H9 (cell line): ENCODE data around the gene ZNF451. TPM values are rescaled to one million over a fixed set of nuclear protein-coding genes. Genes with fewer than 3 reads are reported as not detected.

Experiments
- DNase-seq: peaks from one replicate; pipeline ENCODE4 v3.0.0-alpha.2; 2017
- H2AFZ ChIP-seq: one replicate; pipeline ENCODE4 v1.6.1; 2013; ENCODE audit warnings: mild to moderate bottlenecking, low read length, control low read depth, moderate library complexity
- H2AK5ac ChIP-seq: 2 replicates; pipeline ENCODE4 v1.6.1; 2013; ENCODE audit warnings: low read length, control low read depth, mixed read lengths; ENCODE audit not compliant: insufficient read length
- H2BK120ac ChIP-seq: one replicate; pipeline ENCODE4 v1.6.1; 2013; ENCODE audit warnings: low read depth, mild to moderate bottlenecking, low read length, control low read depth, inconsistent platforms; ENCODE audit not compliant: poor library complexity, severe bottlenecking
- H2BK12ac ChIP-seq: 2 replicates; pipeline ENCODE4 v1.6.1; 2013; ENCODE audit warnings: low read length, control low read depth, mixed read lengths, low read depth; ENCODE audit not compliant: insufficient read length
- H2BK15ac ChIP-seq: 2 replicates; pipeline ENCODE4 v1.6.1; 2013; ENCODE audit warnings: low read depth, low read length, control low read depth
- H2BK20ac ChIP-seq: one replicate; pipeline ENCODE4 v1.6.1; 2013; ENCODE audit warnings: low read depth, mild to moderate bottlenecking, low read length, control low read depth, inconsistent platforms; ENCODE audit not compliant: poor library complexity, severe bottlenecking
- H2BK5ac ChIP-seq: 2 replicates; pipeline ENCODE4 v1.6.1; 2013; ENCODE audit warnings: low read length, control low read depth, mixed read lengths; ENCODE audit not compliant: insufficient read length
- H3K14ac ChIP-seq: 2 replicates; pipeline ENCODE4 v1.6.1; 2013; ENCODE audit warnings: low read length, control low read depth; ENCODE audit not compliant: insufficient read depth
- H3K18ac ChIP-seq: 2 replicates; pipeline ENCODE4 v1.6.1; 2013; ENCODE audit warnings: low read depth, mild to moderate bottlenecking, mixed read lengths, low read length, control low read depth; ENCODE audit not compliant: insufficient read length
- H3K23ac ChIP-seq: 2 replicates; pipeline ENCODE4 v1.6.1; 2013; ENCODE audit warnings: low read length, control low read depth, mixed read lengths, low read depth; ENCODE audit not compliant: insufficient read length
- H3K23me2 ChIP-seq: 2 replicates; pipeline ENCODE4 v1.6.1; 2013; ENCODE audit warnings: low read depth, mild to moderate bottlenecking, mixed read lengths, low read length, control low read depth; ENCODE audit not compliant: insufficient read length, poor library complexity, severe bottlenecking
- H3K27ac ChIP-seq: 2 replicates; pipeline ENCODE4 v1.5.1; 2013; ENCODE audit warnings: low read length, control low read depth, mixed read lengths, low read depth; ENCODE audit not compliant: insufficient read length
- H3K27me3 ChIP-seq: 2 replicates; pipeline ENCODE4 v1.6.1; 2013; ENCODE audit warnings: low read length, control low read depth, inconsistent platforms; ENCODE audit not compliant: insufficient read depth
- H3K4ac ChIP-seq: 2 replicates; pipeline ENCODE4 v1.6.1; 2013; ENCODE audit warnings: low read depth, mild to moderate bottlenecking, control low read depth, inconsistent platforms, low read length, moderate library complexity
- H3K4me1 ChIP-seq: 2 replicates; pipeline ENCODE4 v1.6.1; 2013; ENCODE audit warnings: low read length, control low read depth, inconsistent platforms; ENCODE audit not compliant: insufficient read depth
- H3K4me2 ChIP-seq: 2 replicates; pipeline ENCODE4 v1.6.1; 2013; ENCODE audit warnings: low read length, control low read depth, mixed read lengths; ENCODE audit not compliant: insufficient read length, insufficient read depth
- H3K56ac ChIP-seq: 2 replicates; pipeline ENCODE4 v1.6.1; 2013; ENCODE audit warnings: low read depth, mild to moderate bottlenecking, mixed read lengths, low read length, control low read depth; ENCODE audit not compliant: insufficient read length
- H3K79me1 ChIP-seq: 2 replicates; pipeline ENCODE4 v1.6.1; 2013; ENCODE audit warnings: low read depth, mild to moderate bottlenecking, moderate library complexity, low read length, control low read depth, inconsistent platforms; ENCODE audit not compliant: insufficient read depth, poor library complexity, severe bottlenecking
- H3K79me2 ChIP-seq: 2 replicates; pipeline ENCODE4 v1.6.1; 2013; ENCODE audit warnings: low read length, control low read depth, inconsistent platforms; ENCODE audit not compliant: insufficient read depth
- H3K9ac ChIP-seq: 2 replicates; pipeline ENCODE4 v1.6.1; 2013; ENCODE audit warnings: low read length, control low read depth, mixed read lengths; ENCODE audit not compliant: insufficient read length; ENCODE audit errors: extremely low read depth
- H3K9me3 ChIP-seq: one replicate; pipeline ENCODE4 v1.6.1; 2013; ENCODE audit warnings: low read depth, low read length, inconsistent platforms; ENCODE audit not compliant: control insufficient read depth
- H3T11ph ChIP-seq: one replicate; pipeline ENCODE4 v1.6.1; 2013; ENCODE audit warnings: mild to moderate bottlenecking, low read length, control low read depth, inconsistent platforms
- H4K20me1 ChIP-seq: one replicate; pipeline ENCODE4 v1.6.1; 2013; ENCODE audit not compliant: control insufficient read depth, insufficient read length, insufficient read depth
- H4K5ac ChIP-seq: 2 replicates; pipeline ENCODE4 v1.6.1; 2013; ENCODE audit warnings: low read depth, mild to moderate bottlenecking, mixed read lengths, low read length, control low read depth; ENCODE audit not compliant: insufficient read length
- H4K8ac ChIP-seq: replicated peaks from 2 replicates; pipeline ENCODE4 v1.6.1; 2013; ENCODE audit warnings: low read length, control low read depth, mixed read lengths, low read depth; ENCODE audit not compliant: insufficient read length
- H4K91ac ChIP-seq: 2 replicates; pipeline ENCODE4 v1.6.1; 2013; ENCODE audit warnings: low read depth, mild to moderate bottlenecking, moderate library complexity, mixed read lengths, low read length, control low read depth; ENCODE audit not compliant: insufficient read length
- H3K27ac Mint-ChIP-seq, 3 experiments: 2 replicates in 2 of 3; 3 replicates in 1 of 3; pipeline ENCODE4 v1.8.0; 2020 to 2021; ENCODE audit warnings: mixed read lengths in 3 of 3, mild to moderate bottlenecking in 1 of 3, moderate library complexity in 1 of 3
- H3K27me3 Mint-ChIP-seq: 2 replicates; pipeline ENCODE4 v1.8.0; 2021; ENCODE audit warnings: low read depth, mild to moderate bottlenecking, moderate library complexity, mixed read lengths
- H3K36me3 Mint-ChIP-seq, 3 experiments: 2 replicates in 2 of 3; 3 replicates in 1 of 3; pipeline ENCODE4 v1.8.0; 2020 to 2021; ENCODE audit warnings: low read depth in 3 of 3, mixed read lengths in 3 of 3; ENCODE audit not compliant: insufficient read depth in 1 of 3
- H3K4me1 Mint-ChIP-seq, 2 experiments: 2 replicates each; pipeline ENCODE4 v1.8.0; 2020; ENCODE audit warnings: mixed read lengths in 2 of 2
- H3K4me3 Mint-ChIP-seq, 2 experiments: 2 replicates in 1 of 2; 3 replicates in 1 of 2; pipeline ENCODE4 v1.8.0; 2020 to 2021; ENCODE audit warnings: mild to moderate bottlenecking in 2 of 2, mixed read lengths in 2 of 2, moderate library complexity in 1 of 2
- H3K9me3 Mint-ChIP-seq, 2 experiments: 2 replicates in 1 of 2; 3 replicates in 1 of 2; pipeline ENCODE4 v1.8.0; 2020; ENCODE audit warnings: mild to moderate bottlenecking in 2 of 2, mixed read lengths in 2 of 2, moderate library complexity in 1 of 2
- CTCF ChIP-seq: fragments of 200-600 bp; sonication (generic); conservative IDR thresholded peaks from 3 replicates; pipeline ENCODE4 v1.8.0; 2021; ENCODE audit warnings: antibody characterized with exemption, mild to moderate bottlenecking
- WGBS: extraction: QIAGEN DNeasy Blood & Tissue Kit; methylation state at CpG from one replicate; pipeline ENCODE4 v1.1.7; 2013; ENCODE audit warnings: missing lambda C conversion rate, low lambda C conversion rate, mixed read lengths; ENCODE audit not compliant: insufficient read length; ENCODE audit errors: extremely low coverage; 5-methylcytosine and 5-hydroxymethylcytosine counted together
- total RNA-seq: library from RNA; stranded (reverse); gene quantifications from 2 replicates; pipeline ENCODE4 v1.2.1, GENCODE V29; 2021

The ZNF451 gene
- total RNA-seq, 1 experiment from 2014 or later = 71.2 TPM

- no peak overlapping the region for H3K4me3 Mint-ChIP-seq
- no peak for DNase-seq
- no peaks in the 10 kb centered on the region for H3K27me3 Mint-ChIP-seq
- Histone ChIP-seq H3K9me3 (no peaks in the 10 kb centered on the region), H3K27me3 (no peaks in the 10 kb centered on the region), H2AFZ (no peak overlapping the region), H2BK12ac (no peak overlapping the region), H3K18ac (no peak overlapping the region), H3K14ac (no peak overlapping the region), H2AK5ac (no peak overlapping the region), H3K79me1 (no peaks in the 10 kb centered on the region), H2BK20ac (no peak overlapping the region), H4K91ac (no peak overlapping the region), H3K23ac (no peak overlapping the region), H3T11ph (no peak overlapping the region), H3K79me2 (peaks cover 2% of the 10 kb centered on the region; the same call in 1 of the 2 replicates), H3K27ac (no peak overlapping the region), H3K23me2 (no peaks in the 10 kb centered on the region), H4K5ac (no peak overlapping the region), H2BK120ac (no peak overlapping the region), H3K4me1 (no peaks in the 10 kb centered on the region), H4K20me1 (no peaks in the 10 kb centered on the region), H3K9ac (no peak overlapping the region), H3K56ac (no peak overlapping the region), H2BK5ac (no peak overlapping the region), H4K8ac (no peak overlapping the region), H3K4me2 (no peak overlapping the region), H3K4ac (no peak overlapping the region), H2BK15ac (no peak overlapping the region)
- no peak overlapping the region for H3K27ac Mint-ChIP-seq
- H3K4me1 Mint-ChIP-seq = peaks cover 12 to 18% of the 10 kb centered on the region in 2 experiments
- no peak for TF ChIP-seq CTCF
- H3K36me3 Mint-ChIP-seq = peaks cover 0 to 5% (median 0%) of the 10 kb centered on the region in 3 experiments; a peak in 2 of 7 replicates
- no peaks in the 10 kb centered on the region for H3K9me3 Mint-ChIP-seq
- no CpG with 5 or more reads among the region's 2 CpGs for WGBS
Measured at GRCh38 chr6:57207141-57207540, 117.2 kb downstream of the ZNF451 start.
